ENCODE results near the gene KLHDC8A.
"Not testable (repeated sequence)": the region's sequence is repeated elsewhere in the genome, so short reads cannot be mapped to it uniquely, and the experiment has no call there.

The KLHDC8A gene

DNA sequence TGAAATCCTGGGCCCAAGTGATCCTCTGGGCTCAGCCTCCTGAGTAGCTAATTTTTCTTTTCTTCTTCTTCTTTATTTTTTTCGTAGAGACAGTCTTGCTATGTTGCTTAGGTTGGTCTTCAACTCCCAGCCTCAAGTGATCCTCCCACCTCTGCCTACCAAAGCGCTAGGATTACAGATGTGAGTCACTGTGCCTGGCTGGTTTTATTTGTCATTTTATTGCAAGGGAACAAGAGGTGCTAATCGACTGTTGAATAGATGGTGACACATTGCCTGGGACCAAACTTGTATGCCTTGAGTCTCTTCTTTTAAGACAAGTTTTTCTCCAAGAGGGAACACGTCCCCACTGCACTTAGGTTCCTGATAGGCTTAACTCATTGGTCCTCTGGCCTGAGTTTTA, 20.0 kb upstream of the KLHDC8A start:
- intact Hi-C loops (cut with micrococcal nuclease): no loop called here
- no peaks in the 10 kb centered on the region for H3K9me3 Mint-ChIP-seq
- H3K4me1 Mint-ChIP-seq (ENCODE audit: low read depth): peaks cover 6% of the 10 kb centered on the region
- H3K36me3 Mint-ChIP-seq (ENCODE audit: low read depth): no peaks in the 10 kb centered on the region
- H3K27ac Mint-ChIP-seq: no peak overlapping the region
- peaks cover 71% of the 10 kb centered on the region for H3K27me3 Mint-ChIP-seq
- H3K4me3 Mint-ChIP-seq: no peak overlapping the region

DNA sequence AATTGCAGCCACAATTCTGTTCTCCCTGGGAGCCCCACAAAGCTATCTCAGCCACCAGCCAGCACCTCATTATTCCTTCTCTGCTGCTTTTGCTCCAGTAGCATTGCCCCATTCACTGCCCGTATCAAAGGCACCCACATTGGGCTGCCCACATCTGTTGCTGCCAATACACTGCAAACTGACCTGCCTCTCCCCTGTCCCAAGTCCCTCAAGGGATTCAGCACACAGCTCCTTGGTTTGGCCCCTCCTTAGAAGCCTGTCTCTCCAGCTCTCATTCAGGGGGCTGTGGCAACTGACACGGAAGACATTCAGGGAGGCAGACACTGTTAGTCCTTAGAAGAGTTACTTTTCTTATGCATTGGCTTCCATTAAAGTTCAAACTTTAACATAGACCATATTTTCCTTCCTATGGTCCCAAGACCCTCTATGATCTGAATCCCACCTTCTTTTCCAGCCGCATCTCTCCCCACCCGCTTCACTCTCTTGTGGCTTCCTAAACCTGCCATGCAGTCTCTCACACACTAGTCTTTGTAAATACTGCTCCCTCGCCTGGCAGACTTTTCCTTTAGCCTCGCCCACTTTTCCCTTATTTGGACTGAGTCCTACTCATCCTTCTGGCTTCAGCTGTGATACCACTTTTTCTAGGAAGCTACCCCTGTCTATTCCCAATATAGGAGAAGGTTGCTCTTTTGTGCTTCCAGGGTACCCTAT, 19.3 kb upstream of the KLHDC8A start:
- peaks cover 6% of the 10 kb centered on the region for H3K4me1 Mint-ChIP-seq (ENCODE audit: low read depth)
- no peak overlapping the region for H3K4me3 Mint-ChIP-seq
- H3K36me3 Mint-ChIP-seq (ENCODE audit: low read depth): no peaks in the 10 kb centered on the region
- H3K9me3 Mint-ChIP-seq: no peaks in the 10 kb centered on the region
- H3K27me3 Mint-ChIP-seq: peaks cover 68% of the 10 kb centered on the region
- no peak overlapping the region for H3K27ac Mint-ChIP-seq
- intact Hi-C loops (cut with micrococcal nuclease): no loop called here

DNA sequence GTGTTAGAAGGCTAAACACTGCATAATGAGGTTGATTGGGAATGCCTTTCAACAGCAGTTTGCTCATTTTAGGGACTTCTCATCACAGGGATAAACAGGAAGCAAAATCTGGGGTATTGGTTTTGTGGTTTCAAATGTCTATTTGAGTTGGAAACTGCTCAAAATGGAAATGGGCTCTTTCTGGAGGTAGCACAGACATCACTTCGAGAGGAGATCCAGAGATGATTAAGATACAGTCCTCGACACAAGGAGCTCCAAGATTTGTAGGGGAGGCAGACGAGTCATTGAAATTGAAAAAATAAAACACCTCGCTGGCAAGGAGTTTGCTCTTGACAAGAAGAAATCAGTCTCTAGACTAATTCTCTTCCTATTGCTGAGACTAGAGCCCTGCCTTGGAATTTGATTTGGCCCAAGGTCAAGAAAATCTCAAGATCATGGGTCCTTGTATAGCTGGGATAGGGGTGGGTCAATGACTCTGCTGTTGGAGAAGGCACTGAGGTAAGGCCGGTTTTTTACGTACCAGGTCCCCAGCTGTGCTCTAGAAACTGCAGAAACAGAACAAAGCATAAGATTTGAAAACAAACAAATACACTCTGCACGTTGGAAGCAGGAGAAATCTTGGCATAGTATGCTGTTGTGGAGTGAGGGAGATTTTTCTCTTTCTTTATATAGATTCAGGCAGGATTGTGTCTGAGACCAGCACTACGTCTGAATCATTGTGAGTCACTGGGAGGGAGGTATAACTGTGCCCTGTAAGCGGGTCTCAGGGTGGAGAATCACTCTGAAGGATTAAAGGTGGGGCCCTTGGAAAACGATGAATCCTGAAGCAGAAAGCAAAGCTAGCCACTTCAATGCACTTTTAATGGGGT, 17.7 kb upstream of the KLHDC8A start:
- peaks cover 70% of the 10 kb centered on the region for H3K27me3 Mint-ChIP-seq
- intact Hi-C loops (cut with micrococcal nuclease): no loop called here
- peaks cover 6% of the 10 kb centered on the region for H3K4me1 Mint-ChIP-seq (ENCODE audit: low read depth)
- H3K9me3 Mint-ChIP-seq: no peaks in the 10 kb centered on the region
- H3K4me3 Mint-ChIP-seq: no peak overlapping the region
- no peak overlapping the region for H3K27ac Mint-ChIP-seq
- no peaks in the 10 kb centered on the region for H3K36me3 Mint-ChIP-seq (ENCODE audit: low read depth)

GRCh38 chr1:205373798-205374175, 17.1 kb upstream of the KLHDC8A start:
- Mint-ChIP-seq H3K27ac (no peak overlapping the region), H3K4me3 (no peak overlapping the region), H3K27me3 (peaks cover 69% of the 10 kb centered on the region), H3K36me3 (ENCODE audit: low read depth) (no peaks in the 10 kb centered on the region), H3K4me1 (ENCODE audit: low read depth) (peaks cover 6% of the 10 kb centered on the region), H3K9me3 (no peaks in the 10 kb centered on the region)
- intact Hi-C loops (cut with micrococcal nuclease): no loop called here

- H3K9me3 Mint-ChIP-seq: no peaks in the 10 kb centered on the region
- H3K27ac Mint-ChIP-seq: no peak overlapping the region
- H3K4me3 Mint-ChIP-seq: no peak overlapping the region
- H3K4me1 Mint-ChIP-seq (ENCODE audit: low read depth): peaks cover 6% of the 10 kb centered on the region
- intact Hi-C loops (cut with micrococcal nuclease): no loop called here
- no peaks in the 10 kb centered on the region for H3K36me3 Mint-ChIP-seq (ENCODE audit: low read depth)
- H3K27me3 Mint-ChIP-seq: peaks cover 69% of the 10 kb centered on the region
These were observed 16.5 kb upstream of the KLHDC8A start for GRCh38 chr1:205373022-205373797.

- intact Hi-C loops (cut with micrococcal nuclease): no loop called here
- peaks cover 6% of the 10 kb centered on the region for H3K4me1 Mint-ChIP-seq (ENCODE audit: low read depth)
- no peak overlapping the region for H3K27ac Mint-ChIP-seq
- H3K36me3 Mint-ChIP-seq (ENCODE audit: low read depth): no peaks in the 10 kb centered on the region
- peaks cover 61% of the 10 kb centered on the region for H3K27me3 Mint-ChIP-seq
- no peaks in the 10 kb centered on the region for H3K9me3 Mint-ChIP-seq
- H3K4me3 Mint-ChIP-seq: no peak overlapping the region
These were observed 15.3 kb upstream of the KLHDC8A start for GRCh38 chr1:205371871-205372660.

- intact Hi-C loops (cut with micrococcal nuclease): no loop called here
- no peak overlapping the region for H3K4me3 Mint-ChIP-seq
- H3K27ac Mint-ChIP-seq: no peak overlapping the region
- H3K27me3 Mint-ChIP-seq: peaks cover 48% of the 10 kb centered on the region
- H3K4me1 Mint-ChIP-seq (ENCODE audit: low read depth): peaks cover 6% of the 10 kb centered on the region
- H3K9me3 Mint-ChIP-seq: no peaks in the 10 kb centered on the region
- no peaks in the 10 kb centered on the region for H3K36me3 Mint-ChIP-seq (ENCODE audit: low read depth)
These were observed 14.1 kb upstream of the KLHDC8A start for GRCh38 chr1:205370780-205371179.

DNA sequence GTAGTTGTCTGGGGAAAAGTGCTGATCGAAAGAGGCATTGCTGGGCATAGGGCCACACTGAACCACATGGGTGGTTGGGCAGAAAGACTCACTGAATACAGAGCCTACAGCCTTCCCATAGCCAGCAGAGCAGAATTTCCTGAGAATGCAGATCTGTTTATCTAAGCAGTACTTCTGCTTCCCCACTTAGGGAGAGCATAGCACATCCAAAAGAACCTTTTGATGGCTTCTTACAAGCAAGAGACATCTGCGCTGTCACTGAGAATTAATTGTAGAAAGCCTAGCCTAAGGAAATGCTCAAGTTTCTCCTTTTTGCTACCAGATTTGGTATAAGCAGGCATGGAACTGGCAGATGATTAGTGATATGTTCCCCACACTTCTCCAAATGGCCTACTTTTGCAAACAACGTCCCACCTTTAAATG, 13.0 kb upstream of the KLHDC8A start:
- intact Hi-C loops (cut with micrococcal nuclease): no loop called here
- Mint-ChIP-seq H3K27ac (no peak overlapping the region), H3K36me3 (ENCODE audit: low read depth) (no peaks in the 10 kb centered on the region), H3K4me1 (ENCODE audit: low read depth) (peaks cover 6% of the 10 kb centered on the region), H3K9me3 (no peaks in the 10 kb centered on the region), H3K4me3 (no peak overlapping the region), H3K27me3 (peaks cover 42% of the 10 kb centered on the region)

DNA sequence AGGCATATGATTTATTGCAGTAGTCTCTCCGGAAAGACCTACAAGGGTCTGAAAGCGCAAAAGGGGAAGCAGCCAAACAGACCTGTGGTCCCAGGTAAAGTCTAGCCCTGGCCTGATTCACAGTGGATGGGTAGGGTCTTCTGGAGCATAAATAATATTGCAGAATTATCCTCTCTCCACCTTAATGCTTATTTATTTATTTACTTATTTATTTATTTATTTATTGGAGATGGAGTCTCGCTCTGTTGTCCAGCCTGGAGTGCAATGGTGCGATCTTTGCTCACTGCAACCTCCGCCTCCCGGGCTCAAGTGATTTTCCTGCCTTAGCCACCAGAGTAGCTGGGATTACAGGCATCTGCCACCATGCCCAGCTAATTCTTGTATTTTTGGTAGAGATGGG, 11.8 kb upstream of the KLHDC8A start:
- no peak overlapping the region for H3K27ac Mint-ChIP-seq
- peaks cover 29% of the 10 kb centered on the region for H3K27me3 Mint-ChIP-seq

GRCh38 chr1:205365945-205366463, 9.3 kb upstream of the KLHDC8A start:
- no peak overlapping the region for H3K27ac Mint-ChIP-seq
- H3K9me3 Mint-ChIP-seq: no peaks in the 10 kb centered on the region
- H3K27me3 Mint-ChIP-seq: peaks cover 18% of the 10 kb centered on the region
- no peaks in the 10 kb centered on the region for H3K4me1 Mint-ChIP-seq (ENCODE audit: low read depth)
- intact Hi-C loops (cut with micrococcal nuclease): no loop called here
- H3K36me3 Mint-ChIP-seq (ENCODE audit: low read depth): no peaks in the 10 kb centered on the region
- no peak overlapping the region for H3K4me3 Mint-ChIP-seq

More for the DNA sequence above, 11.8 kb upstream of the KLHDC8A start:
- intact Hi-C loops (cut with micrococcal nuclease): no loop called here
- no peaks in the 10 kb centered on the region for H3K36me3 Mint-ChIP-seq (ENCODE audit: low read depth)
- no peaks in the 10 kb centered on the region for H3K9me3 Mint-ChIP-seq
- no peak overlapping the region for H3K4me3 Mint-ChIP-seq
- no peaks in the 10 kb centered on the region for H3K4me1 Mint-ChIP-seq (ENCODE audit: low read depth)

- H3K9me3 Mint-ChIP-seq; H3K27ac Mint-ChIP-seq; intact Hi-C loops (cut with micrococcal nuclease); H3K36me3 Mint-ChIP-seq (ENCODE audit: low read depth); H3K4me3 Mint-ChIP-seq; H3K4me1 Mint-ChIP-seq (ENCODE audit: low read depth): not testable (repeated sequence)
- H3K27me3 Mint-ChIP-seq: peaks cover 17% of the 10 kb centered on the region
These were observed 8.4 kb upstream of the KLHDC8A start for GRCh38 chr1:205365086-205365485.

- no peaks in the 10 kb centered on the region for H3K4me1 Mint-ChIP-seq (ENCODE audit: low read depth)
- no peaks in the 10 kb centered on the region for H3K9me3 Mint-ChIP-seq
- no peaks in the 10 kb centered on the region for H3K36me3 Mint-ChIP-seq (ENCODE audit: low read depth)
- peaks cover 27% of the 10 kb centered on the region for H3K27me3 Mint-ChIP-seq
- no peak overlapping the region for H3K4me3 Mint-ChIP-seq
- intact Hi-C loops (cut with micrococcal nuclease): no loop called here
- H3K27ac Mint-ChIP-seq: no peak overlapping the region
These were observed 4.2 kb upstream of the KLHDC8A start for GRCh38 chr1:205360891-205361290.

- H3K4me1 Mint-ChIP-seq (ENCODE audit: low read depth): no peaks in the 10 kb centered on the region
- H3K27me3 Mint-ChIP-seq: peaks cover 28% of the 10 kb centered on the region
- H3K4me3 Mint-ChIP-seq: no peak overlapping the region
- intact Hi-C loops (cut with micrococcal nuclease): no loop called here
- H3K27ac Mint-ChIP-seq: no peak overlapping the region
- no peaks in the 10 kb centered on the region for H3K36me3 Mint-ChIP-seq (ENCODE audit: low read depth)
- H3K9me3 Mint-ChIP-seq: no peaks in the 10 kb centered on the region
These were observed 3.2 kb upstream of the KLHDC8A start for GRCh38 chr1:205359771-205360565.
